Caco-2 (cell line): ENCODE results near the gene ACP6. TPM values are rescaled to one million over a fixed set of nuclear protein-coding genes. Genes with fewer than 3 reads are reported as not detected.

Source experiments
- BruUV-seq: library from RNA; stranded (reverse); fragments of 400-500 nt; replicated peaks from 2 replicates; lab custom pipeline; 2021; lab: Mats Ljungman, UMichigan
- CTCF ChIA-PET: fragments of 300-600 bp; sonication (Branson Sonifier 250); formaldehyde crosslinking; loops from one replicate; lab custom pipeline; 2022; ENCODE audit warnings: antibody characterized with exemption; lab: Charles Lee
- POLR2A ChIA-PET: fragments of 300-600 bp; sonication (Branson Sonifier 250); formaldehyde crosslinking; loops from one replicate; lab custom pipeline; 2022; ENCODE audit warnings: antibody characterized with exemption; lab: Charles Lee
- DNase-seq, 2 experiments: peaks; one replicate each; pipeline versions ENCODE4 v3.0.0 to v3.0.0-alpha.2; 2020 to 2022
- H3K27me3 ChIP-seq: replicated peaks from 2 replicates; pipeline ENCODE4 v1.6.0; 2011; ENCODE audit warnings: low read length; ENCODE audit not compliant: control insufficient read depth, insufficient read depth
- H3K36me3 ChIP-seq: 2 replicates; pipeline ENCODE4 v1.5.1; 2011; ENCODE audit warnings: low read length; ENCODE audit not compliant: control insufficient read depth, insufficient read depth
- H3K4me1 ChIP-seq: fragments of 250-450 bp; sonication (Bioruptor Pico); 2 replicates; pipeline ENCODE4 v1.5.1; 2020; ENCODE audit warnings: mild to moderate bottlenecking
- H3K4me3 ChIP-seq: 2 replicates; pipeline ENCODE4 v1.5.1; 2011; ENCODE audit warnings: low read depth, mild to moderate bottlenecking, control low read depth, low read length
- H3K9me3 ChIP-seq: fragments of 250-450 bp; sonication (Bioruptor Pico); 2 replicates; pipeline ENCODE4 v1.5.1; 2020; ENCODE audit warnings: mild to moderate bottlenecking, moderate library complexity
- H3K27ac Mint-ChIP-seq: one replicate; pipeline ENCODE4 v1.8.0; 2022; ENCODE audit warnings: mixed read lengths; ENCODE audit not compliant: unreplicated experiment
- H3K27me3 Mint-ChIP-seq: one replicate; pipeline ENCODE4 v1.8.0; 2022; ENCODE audit warnings: mixed read lengths; ENCODE audit not compliant: insufficient read depth, unreplicated experiment
- H3K36me3 Mint-ChIP-seq: one replicate; pipeline ENCODE4 v1.8.0; 2022; ENCODE audit warnings: mild to moderate bottlenecking, mixed read lengths; ENCODE audit not compliant: insufficient read depth, unreplicated experiment
- H3K4me1 Mint-ChIP-seq: one replicate; pipeline ENCODE4 v1.8.0; 2022; ENCODE audit warnings: low read depth, mixed read lengths; ENCODE audit not compliant: unreplicated experiment
- H3K4me3 Mint-ChIP-seq: one replicate; pipeline ENCODE4 v1.8.0; 2022; ENCODE audit warnings: mild to moderate bottlenecking, moderate library complexity, mixed read lengths; ENCODE audit not compliant: unreplicated experiment
- H3K9me3 Mint-ChIP-seq: one replicate; pipeline ENCODE4 v1.8.0; 2022; ENCODE audit warnings: mixed read lengths; ENCODE audit not compliant: unreplicated experiment
- CTCF ChIP-seq, 2 experiments: fragments of 200-600 bp in 1 of 2; IDR thresholded peaks; 1 replicate in 1 of 2; 2 replicates in 1 of 2; pipeline versions ENCODE4 v1.5.1 to v1.8.0; 2011 to 2022; ENCODE audit warnings: antibody characterized with exemption in 1 of 2, control low read depth in 1 of 2, inconsistent platforms in 1 of 2, low read depth in 1 of 2, low read length in 1 of 2, mild to moderate bottlenecking in 1 of 2, moderate library complexity in 1 of 2; ENCODE audit not compliant: insufficient read depth in 1 of 2, severe bottlenecking in 1 of 2, unreplicated experiment in 1 of 2
- intact Hi-C: fragments of 100-400 bp; cut with micrococcal nuclease; formaldehyde crosslinking; loops from one replicate; pipeline ENCODE4 v1.10.0; 2022; ENCODE audit not compliant: unreplicated experiment
- total RNA-seq: library from RNA; stranded (reverse); gene quantifications from 2 replicates; pipeline ENCODE4 v1.2.3, GENCODE V29; 2022

ACP6 gene
- total RNA-seq, 1 experiment from 2014 or later: 24.6 TPM

GRCh38 chr1:147634645-147635044 lies 35.7 kb downstream of the ACP6 start:
- H3K36me3 ChIP-seq: no peaks in the 10 kb centered on the region; the same call in 1 of the 2 replicates
- Mint-ChIP-seq H3K4me3 (no peak overlapping the region), H3K4me1 (peaks cover 14% of the 10 kb centered on the region), H3K27me3 (no peaks in the 10 kb centered on the region), H3K9me3 (no peaks in the 10 kb centered on the region), H3K36me3 (no peaks in the 10 kb centered on the region), H3K27ac (no peak overlapping the region)
- BruUV-seq: no TSS peak
- no peak for DNase-seq
- no peaks in the 10 kb centered on the region for H3K9me3 ChIP-seq
- H3K4me3 ChIP-seq: no peak overlapping the region
- TF ChIP-seq CTCF (IDR thresholded peaks at IDR 0.05; ENCODE audit: insufficient read depth in 1 of 2, low read depth in 1 of 2, low read length in 1 of 2, severe bottlenecking in 1 of 2, unreplicated experiment in 1 of 2): no peak
- POLR2A ChIA-PET: no interaction called here
- peaks cover 10% of the 10 kb centered on the region for H3K4me1 ChIP-seq
- H3K27me3 ChIP-seq: no peaks in the 10 kb centered on the region
- CTCF ChIA-PET: no interaction called here
- intact Hi-C loops: no loop called here

- Mint-ChIP-seq H3K9me3 (no peaks in the 10 kb centered on the region), H3K27ac (no peak overlapping the region), H3K4me3 (no peak overlapping the region), H3K27me3 (no peaks in the 10 kb centered on the region), H3K36me3 (no peaks in the 10 kb centered on the region), H3K4me1 (peaks cover 17% of the 10 kb centered on the region)
- Histone ChIP-seq H3K4me3 (no peak overlapping the region), H3K27me3 (no peaks in the 10 kb centered on the region), H3K9me3 (no peaks in the 10 kb centered on the region), H3K4me1 (peaks cover 10% of the 10 kb centered on the region), H3K36me3 (no peaks in the 10 kb centered on the region; the same call in 1 of the 2 replicates)
- ChIA-PET POLR2A (no interaction called here), CTCF (no interaction called here)
- no peak for DNase-seq
- no peak for TF ChIP-seq CTCF (IDR thresholded peaks at IDR 0.05; ENCODE audit: insufficient read depth in 1 of 2, low read depth in 1 of 2, low read length in 1 of 2, severe bottlenecking in 1 of 2, unreplicated experiment in 1 of 2)
- intact Hi-C loops: no loop called here
- no TSS peak for BruUV-seq
Observed at GRCh38 chr1:147633759-147634158, 36.6 kb downstream of the ACP6 start.

DNA sequence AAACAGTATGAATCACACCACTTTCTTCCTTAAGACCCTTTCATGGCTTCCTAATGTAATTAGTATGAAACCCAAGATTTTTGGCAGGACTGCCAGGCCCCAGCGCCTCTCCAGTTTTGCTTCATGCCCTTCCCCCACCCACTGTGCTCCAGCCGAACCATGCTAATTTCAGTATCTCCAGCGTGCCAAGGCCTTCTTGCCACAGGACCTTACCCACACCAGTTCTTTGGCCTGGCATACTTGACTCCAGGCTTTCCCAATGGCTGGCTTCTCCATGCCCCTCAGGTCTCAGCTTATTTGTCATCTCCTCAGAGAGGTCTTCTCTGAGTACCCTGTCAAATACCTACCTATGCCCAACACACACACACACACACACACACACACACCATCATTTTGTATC lies 38.5 kb downstream of the ACP6 start:
- ChIA-PET POLR2A (no interaction called here), CTCF (no interaction called here)
- Histone ChIP-seq H3K27me3 (no peaks in the 10 kb centered on the region), H3K4me1 (peaks cover 14% of the 10 kb centered on the region), H3K36me3 (no peaks in the 10 kb centered on the region; the same call in 1 of the 2 replicates), H3K4me3 (no peak overlapping the region), H3K9me3 (no peaks in the 10 kb centered on the region)
- no TSS peak for BruUV-seq
- no peak overlapping the region for H3K27ac Mint-ChIP-seq
- H3K4me1 Mint-ChIP-seq: peaks cover 29% of the 10 kb centered on the region
- no peaks in the 10 kb centered on the region for H3K36me3 Mint-ChIP-seq
- intact Hi-C loops: no loop called here
- H3K27me3 Mint-ChIP-seq: no peaks in the 10 kb centered on the region
- TF ChIP-seq CTCF (IDR thresholded peaks at IDR 0.05; ENCODE audit: insufficient read depth in 1 of 2, low read depth in 1 of 2, low read length in 1 of 2, severe bottlenecking in 1 of 2, unreplicated experiment in 1 of 2): no peak
- DNase-seq: no peak
- no peak overlapping the region for H3K4me3 Mint-ChIP-seq
- H3K9me3 Mint-ChIP-seq: no peaks in the 10 kb centered on the region
